CD8-positive, alpha-beta memory T cell (primary cell): ENCODE measurements around the gene TRIM5. TPM values are rescaled to one million over a fixed set of nuclear protein-coding genes. Genes with fewer than 3 reads are reported as not detected.
A peak's percentile ranks its signal among the peaks of the same experiment; 100 is the strongest.

Experiments
- CTCF ChIA-PET: fragments of 350-600 bp; sonication (Branson Sonifier 250); formaldehyde crosslinking; loops from one replicate; lab custom pipeline; 2021; ENCODE audit warnings: antibody characterized with exemption; lab: Charles Lee
- POLR2A ChIA-PET: fragments of 350-600 bp; sonication (Branson Sonifier 250); formaldehyde crosslinking; loops from one replicate; lab custom pipeline; 2021; ENCODE audit warnings: antibody characterized with exemption; lab: Charles Lee
- DNase-seq, 5 donors: peaks; one replicate each; pipeline versions ENCODE4 v3.0.0 to v3.0.0-alpha.2; 2020 to 2022; ENCODE audit warnings: mixed read lengths in 1 of 5
- H3K27ac ChIP-seq: one replicate; pipeline ENCODE4 v1.7.0; 2013; ENCODE audit warnings: low read depth, mild to moderate bottlenecking, low read length, moderate library complexity
- H3K27me3 ChIP-seq: 2 replicates; pipeline ENCODE4 v1.7.0; 2013; ENCODE audit warnings: low read length, mild to moderate bottlenecking; ENCODE audit not compliant: insufficient read depth, poor library complexity, severe bottlenecking
- H3K36me3 ChIP-seq: 2 replicates; pipeline ENCODE4 v1.7.0; 2013; ENCODE audit warnings: mild to moderate bottlenecking, low read length, moderate library complexity; ENCODE audit not compliant: insufficient read depth
- H3K4me1 ChIP-seq: 2 replicates; pipeline ENCODE4 v1.7.0; 2013; ENCODE audit warnings: mild to moderate bottlenecking, low read length, moderate library complexity; ENCODE audit not compliant: insufficient read depth
- H3K4me3 ChIP-seq: 2 replicates; pipeline ENCODE4 v1.7.0; 2013; ENCODE audit warnings: mild to moderate bottlenecking, low read length
- H3K9me3 ChIP-seq: 2 replicates; pipeline ENCODE4 v1.7.0; 2013; ENCODE audit warnings: mild to moderate bottlenecking, low read length
- H3K27ac Mint-ChIP-seq, 8 donors: one replicate each; pipeline ENCODE4 v1.8.0; 2020 to 2021; ENCODE audit warnings: mixed read lengths in 8 of 8, mild to moderate bottlenecking in 6 of 8, inconsistent platforms in 3 of 8, moderate library complexity in 3 of 8
- H3K27me3 Mint-ChIP-seq, 2 donors: one replicate each; pipeline ENCODE4 v1.8.0; 2020 to 2021; ENCODE audit warnings: mixed read lengths in 2 of 2, mild to moderate bottlenecking in 1 of 2, moderate library complexity in 1 of 2
- H3K36me3 Mint-ChIP-seq, 3 donors: one replicate each; pipeline ENCODE4 v1.8.0; 2020 to 2021; ENCODE audit warnings: mixed read lengths in 3 of 3, inconsistent platforms in 1 of 3, mild to moderate bottlenecking in 1 of 3
- H3K4me1 Mint-ChIP-seq, 3 donors: one replicate each; pipeline ENCODE4 v1.8.0; 2020 to 2021; ENCODE audit warnings: mixed read lengths in 3 of 3, inconsistent platforms in 1 of 3, mild to moderate bottlenecking in 1 of 3
- H3K4me3 Mint-ChIP-seq, 7 donors: one replicate each; pipeline ENCODE4 v1.8.0; 2020 to 2021; ENCODE audit warnings: mixed read lengths in 7 of 7, mild to moderate bottlenecking in 6 of 7, moderate library complexity in 4 of 7, inconsistent platforms in 2 of 7
- H3K9me3 Mint-ChIP-seq, 5 donors: one replicate each; pipeline ENCODE4 v1.8.0; 2020 to 2022; ENCODE audit warnings: mixed read lengths in 5 of 5, mild to moderate bottlenecking in 3 of 5, moderate library complexity in 2 of 5, inconsistent platforms in 1 of 5
- polyA plus RNA-seq: library from polyadenylated mRNA; unstranded; fragments of 300-500 nt; fragmentation: Illumina TruSeq; gene quantifications from one replicate; pipeline ENCODE4 v1.2.3, GENCODE V29; 2021
- total RNA-seq, 2 experiments: library from RNA; stranded (reverse); gene quantifications; one replicate each; pipeline ENCODE4 v1.2.3, GENCODE V29; 2021

TRIM5 gene
- total and polyA plus RNA-seq, 3 experiments from 2014 or later, result 8.2 to 10.6 (median 9.8) TPM

GRCh38 chr11:5712507-5712906 lies 27.6 kb upstream of the TRIM5 start:
- peaks cover 19% of the 10 kb centered on the region for H3K36me3 ChIP-seq
- peak in 1 of 5 donors; percentile 15 for DNase-seq
- Mint-ChIP-seq H3K4me3 (no peak overlapping the region), H3K36me3 (peaks cover 7 to 41% (median 15%) of the 10 kb centered on the region in 3 donors), H3K9me3 (peaks cover 0 to 6% (median 2%) of the 10 kb centered on the region in 5 donors), H3K27ac (peak overlapping the region in 3 of 8 donors; percentile 18 to 71 (median 57)), H3K27me3 (no peaks in the 10 kb centered on the region), H3K4me1 (no peaks in the 10 kb centered on the region)
- ChIA-PET POLR2A (no interaction called here), CTCF (interaction anchor here (2.7 to 3.8 kb wide), 2 partner anchors 23 to 28 kb away, joined by 11 to 23 read pairs; partner anchors contain the start of genes TRIM22 and TRIM5)
- H3K27me3 ChIP-seq, result no peaks in the 10 kb centered on the region
- H3K4me3 ChIP-seq, result no peak overlapping the region
- no peaks in the 10 kb centered on the region for H3K9me3 ChIP-seq
- no peaks in the 10 kb centered on the region for H3K4me1 ChIP-seq
- H3K27ac ChIP-seq, result no peak overlapping the region

GRCh38 chr11:5705688-5706087 lies 20.8 kb upstream of the TRIM5 start:
- Mint-ChIP-seq H3K36me3 (peaks cover 19 to 82% (median 42%) of the 10 kb centered on the region in 3 donors), H3K27ac (peak overlapping the region; percentile 12 to 86 (median 46)), H3K4me1 (peaks cover 42 to 50% (median 46%) of the 10 kb centered on the region in 3 donors), H3K27me3 (no peaks in the 10 kb centered on the region), H3K4me3 (peak overlapping the region in 1 of 7 donors; percentile 18), H3K9me3 (no peaks in the 10 kb centered on the region)
- Histone ChIP-seq H3K36me3 (peaks cover 22% of the 10 kb centered on the region), H3K27ac (no peak overlapping the region), H3K4me3 (no peak overlapping the region), H3K27me3 (no peaks in the 10 kb centered on the region), H3K4me1 (peaks cover 10% of the 10 kb centered on the region), H3K9me3 (no peaks in the 10 kb centered on the region)
- DNase-seq, result no peak
- ChIA-PET CTCF (interaction anchor here (1.4 kb wide), 1 partner anchor 23 kb away, joined by 5 read pairs; no protein-coding TSS in a partner anchor), POLR2A (no interaction called here)

- H3K9me3 ChIP-seq, result no peaks in the 10 kb centered on the region
- POLR2A ChIA-PET, result no interaction called here
- CTCF ChIA-PET, result no interaction called here
- Mint-ChIP-seq H3K27ac (peak overlapping the region; percentile 45 to 96 (median 64)), H3K4me3 (peak overlapping the region in 3 of 7 donors; percentile 8 to 41 (median 14)), H3K36me3 (peaks cover 18 to 81% (median 37%) of the 10 kb centered on the region in 3 donors), H3K4me1 (peaks cover 52 to 64% (median 58%) of the 10 kb centered on the region in 3 donors), H3K9me3 (no peaks in the 10 kb centered on the region), H3K27me3 (no peaks in the 10 kb centered on the region)
- no peaks in the 10 kb centered on the region for H3K27me3 ChIP-seq
- DNase-seq, result no peak
- H3K36me3 ChIP-seq, result peaks cover 13% of the 10 kb centered on the region
- peaks cover 15% of the 10 kb centered on the region for H3K4me1 ChIP-seq
- H3K4me3 ChIP-seq, result no peak overlapping the region
- H3K27ac ChIP-seq, result no peak overlapping the region
These were observed 19.1 kb upstream of the TRIM5 start for GRCh38 chr11:5703741-5704536.

- DNase-seq, result no peak
- no peaks in the 10 kb centered on the region for H3K9me3 ChIP-seq
- no peak overlapping the region for H3K27ac ChIP-seq
- peaks cover 20% of the 10 kb centered on the region for H3K4me1 ChIP-seq
- ChIA-PET POLR2A (interaction anchor here (1.4 kb wide), 1 partner anchor 16 kb away, joined by 6 read pairs; the partner anchor contains the start of gene TRIM5), CTCF (interaction anchor here (1.7 to 2.9 kb wide), 2 partner anchors 11 to 17 kb away, joined by 5 to 12 read pairs; partner anchors contain the start of genes TRIM22 and TRIM5)
- Mint-ChIP-seq H3K4me3 (peak overlapping the region in 1 of 7 donors; percentile 24), H3K9me3 (no peaks in the 10 kb centered on the region), H3K36me3 (peaks cover 20 to 86% (median 34%) of the 10 kb centered on the region in 3 donors), H3K27ac (peak overlapping the region in 7 of 8 donors; percentile 20 to 79 (median 30)), H3K4me1 (peaks cover 71 to 87% (median 83%) of the 10 kb centered on the region in 3 donors), H3K27me3 (no peaks in the 10 kb centered on the region)
- peaks cover 27% of the 10 kb centered on the region for H3K36me3 ChIP-seq
- no peak overlapping the region for H3K4me3 ChIP-seq
- H3K27me3 ChIP-seq, result no peaks in the 10 kb centered on the region
These were observed 16.2 kb upstream of the TRIM5 start for GRCh38 chr11:5701055-5701577.

- H3K27me3 Mint-ChIP-seq, result no peaks in the 10 kb centered on the region
- peaks cover 23 to 87% (median 33%) of the 10 kb centered on the region in 3 donors for H3K36me3 Mint-ChIP-seq
- H3K4me3 Mint-ChIP-seq, result peak overlapping the region in 2 of 7 donors; percentile 28 to 40
- H3K27ac Mint-ChIP-seq, result peak overlapping the region in 7 of 8 donors; percentile 3 to 71 (median 30)
- no peak overlapping the region for H3K27ac ChIP-seq
- no peak overlapping the region for H3K4me3 ChIP-seq
- H3K9me3 ChIP-seq, result no peaks in the 10 kb centered on the region
- no peak for DNase-seq
- ChIA-PET POLR2A (interaction anchor here (1.1 to 1.4 kb wide), 2 partner anchors 11 to 16 kb away, joined by 3 to 6 read pairs; partner anchors contain the start of genes TRIM22 and TRIM5), CTCF (interaction anchor here (1.7 to 2.9 kb wide), 2 partner anchors 11 to 16 kb away, joined by 5 to 12 read pairs; partner anchors contain the start of genes TRIM22 and TRIM5)
- peaks cover 25% of the 10 kb centered on the region for H3K4me1 ChIP-seq
- no peaks in the 10 kb centered on the region for H3K27me3 ChIP-seq
- H3K36me3 ChIP-seq, result peaks cover 27% of the 10 kb centered on the region
- peaks cover 73 to 87% (median 83%) of the 10 kb centered on the region in 3 donors for H3K4me1 Mint-ChIP-seq
- H3K9me3 Mint-ChIP-seq, result no peaks in the 10 kb centered on the region
These were observed 15.7 kb upstream of the TRIM5 start for GRCh38 chr11:5700421-5701054.

GRCh38 chr11:5698281-5698680 lies 13.4 kb upstream of the TRIM5 start:
- Histone ChIP-seq H3K27me3 (no peaks in the 10 kb centered on the region), H3K4me3 (no peak overlapping the region), H3K4me1 (peaks cover 46% of the 10 kb centered on the region), H3K36me3 (peaks cover 27% of the 10 kb centered on the region), H3K27ac (no peak overlapping the region), H3K9me3 (no peaks in the 10 kb centered on the region)
- ChIA-PET CTCF (no interaction called here), POLR2A (no interaction called here)
- Mint-ChIP-seq H3K9me3 (no peaks in the 10 kb centered on the region), H3K27me3 (no peaks in the 10 kb centered on the region), H3K4me3 (no peak overlapping the region), H3K27ac (peak overlapping the region; percentile 17 to 86 (median 58)), H3K36me3 (peaks cover 17 to 82% (median 26%) of the 10 kb centered on the region in 3 donors), H3K4me1 (peaks cover 70 to 86% (median 85%) of the 10 kb centered on the region in 3 donors)
- no peak for DNase-seq

- no peaks in the 10 kb centered on the region for H3K9me3 ChIP-seq
- no peaks in the 10 kb centered on the region for H3K27me3 ChIP-seq
- H3K27ac ChIP-seq, result no peak overlapping the region
- Mint-ChIP-seq H3K9me3 (no peaks in the 10 kb centered on the region), H3K27me3 (no peaks in the 10 kb centered on the region), H3K36me3 (peaks cover 11 to 79% (median 22%) of the 10 kb centered on the region in 3 donors), H3K4me1 (peaks cover 68 to 83% (median 82%) of the 10 kb centered on the region in 3 donors), H3K4me3 (peak overlapping the region in 3 of 7 donors; percentile 4 to 13 (median 6)), H3K27ac (peak overlapping the region; percentile 19 to 86 (median 70))
- H3K4me1 ChIP-seq, result peaks cover 52% of the 10 kb centered on the region
- CTCF ChIA-PET, result no interaction called here
- POLR2A ChIA-PET, result no interaction called here
- H3K4me3 ChIP-seq, result no peak overlapping the region
- H3K36me3 ChIP-seq, result peaks cover 23% of the 10 kb centered on the region
- DNase-seq, result no peak
These were observed 11.3 kb upstream of the TRIM5 start for GRCh38 chr11:5696210-5696609.
